ENCODE data around the gene PLXNB3.

DNA sequence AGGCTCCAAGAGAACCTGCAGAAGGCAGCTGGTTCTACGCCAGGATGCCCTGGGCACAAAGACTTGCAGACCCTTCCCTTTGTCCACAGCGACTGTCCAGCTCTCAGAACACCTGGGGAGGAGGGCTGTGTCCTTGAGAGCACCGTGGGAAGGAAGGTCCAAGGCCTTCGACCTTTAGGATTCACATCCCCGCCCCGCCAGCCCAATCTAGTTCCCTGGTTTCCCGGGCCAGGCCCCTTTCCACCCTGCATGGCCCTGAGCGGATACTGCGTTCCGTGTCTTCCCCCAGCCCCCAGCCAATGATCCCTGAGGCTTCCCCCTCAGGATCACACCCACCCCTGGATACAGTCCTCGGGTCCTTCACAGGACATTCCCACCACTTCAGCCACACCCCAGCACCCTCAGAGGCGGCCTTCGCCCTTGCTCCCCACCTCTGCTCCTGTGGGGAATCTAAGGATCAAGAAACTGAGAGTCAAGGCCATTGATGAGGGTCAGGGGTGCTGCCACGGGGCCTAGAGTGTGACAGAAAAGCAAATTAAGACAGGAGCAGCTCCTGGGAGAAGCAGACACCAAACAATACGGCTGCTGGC, 30.3 kb upstream of the PLXNB3 start:
- TF ChIP-seq CTCF (IDR thresholded peaks at IDR 0.05) (no peak), ZFX (IDR thresholded peaks at IDR 0.05; ENCODE audit: borderline replicate concordance) (no peak)

All from 22Rv1 (cell line).